ENCODE data around the gene WWC1. TPM values are rescaled to one million over a fixed set of nuclear protein-coding genes. Genes with fewer than 3 reads are reported as not detected.
"Not testable (repeated sequence)": the region's sequence is repeated elsewhere in the genome, so short reads cannot be mapped to it uniquely, and the experiment has no call there.

WWC1 gene
- total RNA-seq, 1 donor from 2014 or later, result 2.2 TPM

DNA sequence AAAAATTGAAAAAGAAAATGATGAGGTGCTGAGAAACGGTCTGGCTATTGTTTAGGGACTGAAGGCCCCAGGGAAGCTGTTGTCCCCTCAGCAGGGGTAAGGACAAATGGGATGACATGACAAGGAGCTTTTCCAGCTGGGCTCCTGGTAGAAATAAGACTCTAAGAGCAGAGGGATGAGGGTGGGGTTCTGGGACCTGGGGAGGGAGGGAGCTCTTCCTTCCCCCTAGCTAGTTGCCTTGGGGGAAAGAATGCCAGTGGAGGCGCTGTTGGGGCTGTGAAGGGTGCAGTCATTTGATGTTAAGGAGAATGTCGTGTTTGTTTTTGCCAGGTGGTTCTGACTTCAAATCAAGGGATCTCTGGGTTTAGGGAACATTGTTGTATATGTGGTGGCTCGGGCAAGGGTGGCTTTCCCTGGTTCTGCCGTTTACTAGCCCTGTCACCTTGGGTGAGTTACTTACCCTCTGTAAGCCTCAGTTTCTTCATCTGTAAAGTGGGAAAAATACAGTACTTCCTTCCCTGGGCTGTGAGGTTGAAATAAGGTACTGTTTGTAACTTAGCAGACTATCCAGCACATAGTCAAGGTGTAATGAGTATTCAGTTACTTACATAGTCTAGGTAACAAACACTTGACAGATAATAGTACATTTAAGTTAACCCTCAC, 47.8 kb downstream of the WWC1 start:
- no peak for DNase-seq
- Histone ChIP-seq H3K27me3 (ENCODE audit: low read depth) (no peaks in the 10 kb centered on the region), H3K4me1 (no peaks in the 10 kb centered on the region), H3K4me3 (no peak overlapping the region), H3K36me3 (no peaks in the 10 kb centered on the region), H3K9me3 (replicated peaks) (no peaks in the 10 kb centered on the region), H3K27ac (replicated peaks) (no peak overlapping the region)
- intact Hi-C loops (cut with micrococcal nuclease), result no loop called here
- TF ChIP-seq, protein P1, sequence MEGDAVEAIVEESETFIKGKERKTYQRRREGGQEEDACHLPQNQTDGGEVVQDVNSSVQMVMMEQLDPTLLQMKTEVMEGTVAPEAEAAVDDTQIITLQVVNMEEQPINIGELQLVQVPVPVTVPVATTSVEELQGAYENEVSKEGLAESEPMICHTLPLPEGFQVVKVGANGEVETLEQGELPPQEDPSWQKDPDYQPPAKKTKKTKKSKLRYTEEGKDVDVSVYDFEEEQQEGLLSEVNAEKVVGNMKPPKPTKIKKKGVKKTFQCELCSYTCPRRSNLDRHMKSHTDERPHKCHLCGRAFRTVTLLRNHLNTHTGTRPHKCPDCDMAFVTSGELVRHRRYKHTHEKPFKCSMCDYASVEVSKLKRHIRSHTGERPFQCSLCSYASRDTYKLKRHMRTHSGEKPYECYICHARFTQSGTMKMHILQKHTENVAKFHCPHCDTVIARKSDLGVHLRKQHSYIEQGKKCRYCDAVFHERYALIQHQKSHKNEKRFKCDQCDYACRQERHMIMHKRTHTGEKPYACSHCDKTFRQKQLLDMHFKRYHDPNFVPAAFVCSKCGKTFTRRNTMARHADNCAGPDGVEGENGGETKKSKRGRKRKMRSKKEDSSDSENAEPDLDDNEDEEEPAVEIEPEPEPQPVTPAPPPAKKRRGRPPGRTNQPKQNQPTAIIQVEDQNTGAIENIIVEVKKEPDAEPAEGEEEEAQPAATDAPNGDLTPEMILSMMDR (IDR thresholded peaks at IDR 0.05; ENCODE audit: borderline replicate concordance), result no peak

- H3K4me3 ChIP-seq; H3K4me1 ChIP-seq; intact Hi-C loops (cut with micrococcal nuclease); H3K36me3 ChIP-seq; H3K27me3 ChIP-seq (ENCODE audit: low read depth); DNase-seq; H3K9me3 ChIP-seq (replicated peaks); H3K27ac ChIP-seq (replicated peaks): not testable (repeated sequence)
These were observed 48.3 kb downstream of the WWC1 start for GRCh38 chr5:168339772-168340140.

GRCh38 chr5:168340487-168340886, 49.0 kb downstream of the WWC1 start:
- H3K9me3 ChIP-seq (replicated peaks), result no peaks in the 10 kb centered on the region
- no peak overlapping the region for H3K4me3 ChIP-seq
- H3K4me1 ChIP-seq, result no peaks in the 10 kb centered on the region
- intact Hi-C loops (cut with micrococcal nuclease), result no loop called here
- no peaks in the 10 kb centered on the region for H3K27me3 ChIP-seq (ENCODE audit: low read depth)
- TF ChIP-seq, protein P1 (IDR thresholded peaks at IDR 0.05; ENCODE audit: borderline replicate concordance), result no peak
- DNase-seq, result no peak
- no peak overlapping the region for H3K27ac ChIP-seq (replicated peaks)
- no peaks in the 10 kb centered on the region for H3K36me3 ChIP-seq

DNA sequence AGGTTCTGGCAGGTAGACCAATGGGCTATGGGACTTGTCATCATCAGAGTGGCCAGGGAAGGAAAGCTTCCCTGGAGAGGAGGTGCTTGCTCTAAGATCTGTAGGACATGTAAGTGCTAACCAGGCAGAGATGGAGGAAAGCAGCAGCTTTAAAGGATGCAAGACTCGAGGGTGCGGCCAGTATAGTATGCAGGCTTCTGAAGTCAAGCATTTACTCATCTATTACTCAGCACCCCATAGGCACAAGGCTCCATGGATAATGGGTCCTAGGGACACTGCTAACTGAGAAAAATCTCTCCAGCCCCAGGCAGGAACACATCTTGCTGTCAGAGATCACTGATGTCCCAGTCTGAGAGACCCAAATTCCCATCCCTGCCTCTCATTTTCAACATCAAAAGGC, 49.7 kb downstream of the WWC1 start:
- intact Hi-C loops (cut with micrococcal nuclease), result no loop called here

DNA sequence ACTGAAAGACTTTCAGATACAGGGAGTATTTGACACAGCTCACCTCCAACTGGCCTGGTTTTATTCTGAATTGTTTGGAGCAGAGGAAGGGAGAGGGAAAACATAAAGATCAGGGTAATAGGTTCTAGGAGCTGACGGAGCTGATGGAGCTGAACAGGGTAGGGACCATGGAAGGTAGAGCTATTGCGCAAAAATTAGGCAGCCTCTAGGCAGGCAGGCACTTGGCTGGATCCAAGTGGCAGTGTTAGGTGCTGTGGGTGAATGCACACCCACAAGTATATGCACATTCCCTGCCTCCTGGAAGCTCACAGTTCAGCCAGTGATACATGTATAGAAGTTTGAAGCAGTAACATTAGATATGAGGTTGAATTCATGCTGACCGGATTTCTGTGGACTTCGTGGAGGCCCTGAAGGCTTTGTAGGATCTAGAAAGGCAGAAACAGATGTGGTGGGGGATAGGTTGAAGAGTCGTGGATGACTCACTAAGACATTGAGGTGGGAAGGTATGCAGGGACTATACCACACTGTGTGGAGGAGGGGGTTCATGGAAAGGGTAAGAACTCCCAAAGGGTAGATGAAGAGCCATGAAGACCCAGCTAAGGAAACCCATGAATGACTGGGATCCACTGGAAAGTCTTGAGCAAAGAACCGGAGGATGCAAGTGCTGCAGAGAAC, 50.8 kb downstream of the WWC1 start:
- H3K27ac ChIP-seq (replicated peaks), result no peak overlapping the region
- no peaks in the 10 kb centered on the region for H3K9me3 ChIP-seq (replicated peaks)
- TF ChIP-seq, protein P1 (IDR thresholded peaks at IDR 0.05; ENCODE audit: borderline replicate concordance), result no peak
- intact Hi-C loops (cut with micrococcal nuclease), result no loop called here
- H3K36me3 ChIP-seq, result no peaks in the 10 kb centered on the region
- DNase-seq, result no peak
- H3K4me3 ChIP-seq, result no peak overlapping the region
- H3K27me3 ChIP-seq (ENCODE audit: low read depth), result peaks cover 11% of the 10 kb centered on the region
- no peaks in the 10 kb centered on the region for H3K4me1 ChIP-seq

More for the DNA sequence above, 49.7 kb downstream of the WWC1 start:
- no peak for DNase-seq
- peaks cover 4% of the 10 kb centered on the region for H3K27me3 ChIP-seq (ENCODE audit: low read depth)
- TF ChIP-seq, protein P1 (IDR thresholded peaks at IDR 0.05; ENCODE audit: borderline replicate concordance), result no peak
- H3K9me3 ChIP-seq (replicated peaks), result no peaks in the 10 kb centered on the region
- H3K4me3 ChIP-seq, result no peak overlapping the region
- H3K4me1 ChIP-seq, result no peaks in the 10 kb centered on the region
- no peak overlapping the region for H3K27ac ChIP-seq (replicated peaks)
- no peaks in the 10 kb centered on the region for H3K36me3 ChIP-seq

DNA sequence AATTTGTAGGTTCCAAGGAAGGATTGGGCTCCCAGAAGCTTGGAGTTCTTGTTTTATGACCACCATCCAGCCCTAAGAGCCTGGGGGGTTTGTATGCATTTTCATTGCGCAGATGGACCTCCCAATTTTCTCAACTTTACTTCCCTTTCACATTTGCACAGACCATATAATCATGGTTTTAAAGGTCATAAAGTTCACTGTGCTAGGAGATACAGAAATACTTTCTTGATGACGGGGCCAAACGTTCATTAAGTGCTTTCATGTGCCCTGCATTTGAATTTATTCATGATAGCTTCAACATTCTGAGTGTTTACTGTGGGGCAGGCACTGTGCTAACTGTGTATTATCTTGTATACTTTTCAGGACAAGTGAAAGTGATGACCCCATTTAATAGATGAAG, 51.5 kb downstream of the WWC1 start:
- H3K27ac ChIP-seq (replicated peaks), result no peak overlapping the region
- peaks cover 18% of the 10 kb centered on the region for H3K27me3 ChIP-seq (ENCODE audit: low read depth)
- TF ChIP-seq, protein P1 (IDR thresholded peaks at IDR 0.05; ENCODE audit: borderline replicate concordance), result no peak
- no peak for DNase-seq
- no peaks in the 10 kb centered on the region for H3K36me3 ChIP-seq
- H3K9me3 ChIP-seq (replicated peaks), result no peaks in the 10 kb centered on the region
- H3K4me1 ChIP-seq, result no peaks in the 10 kb centered on the region
- H3K4me3 ChIP-seq, result no peak overlapping the region
- intact Hi-C loops (cut with micrococcal nuclease), result no loop called here

Measured in left ventricle myocardium inferior (tissue), 1 donor.